Measurements from ENCODE around the gene ATP11A. TPM values are rescaled to one million over a fixed set of nuclear protein-coding genes. Genes with fewer than 3 reads are reported as not detected.

ATP11A gene
- total RNA-seq, 2 experiments from 2014 or later, result 42.1 to 50.7 TPM

- ATAC-seq, result no peak
- CTCF ChIA-PET, result no interaction called here
- H3K27ac Mint-ChIP-seq, result no peak overlapping the region
- no peaks in the 10 kb centered on the region for H3K4me1 Mint-ChIP-seq
- H3K36me3 Mint-ChIP-seq (ENCODE audit: low read depth), result no peaks in the 10 kb centered on the region
- H3K27me3 Mint-ChIP-seq, result peaks cover 16% of the 10 kb centered on the region
- H3K4me3 Mint-ChIP-seq, result no peak overlapping the region
- no peaks in the 10 kb centered on the region for H3K9me3 Mint-ChIP-seq (ENCODE audit: low read depth)
- intact Hi-C loops (cut with DNase I, micrococcal nuclease), result no loop called here
- DNase-seq, result no peak
- POLR2A ChIA-PET, result no interaction called here
Observed at GRCh38 chr13:112918746-112919145, 228.9 kb downstream of the ATP11A start.

DNA sequence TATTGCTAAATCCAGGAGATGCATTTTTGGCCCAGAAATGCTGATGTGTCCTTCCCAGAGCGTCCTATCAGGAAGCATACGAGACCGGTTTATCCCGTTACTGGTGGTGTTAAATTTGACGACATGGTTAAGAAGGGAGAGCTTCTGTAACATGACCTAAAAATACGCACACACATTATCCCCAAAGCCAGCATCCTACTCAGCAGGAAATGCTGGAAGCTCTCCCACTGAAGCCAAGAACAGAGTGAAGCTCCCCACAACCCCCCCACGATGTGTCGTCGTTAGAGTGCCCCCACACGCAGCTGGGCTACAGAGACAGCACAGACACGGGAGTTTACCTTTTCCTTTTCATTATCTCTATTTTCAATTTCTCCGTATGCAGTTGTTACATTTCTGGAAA, 234.1 kb downstream of the ATP11A start:
- Mint-ChIP-seq H3K27me3 (peaks cover 17% of the 10 kb centered on the region), H3K27ac (no peak overlapping the region), H3K4me3 (no peak overlapping the region), H3K4me1 (no peaks in the 10 kb centered on the region), H3K36me3 (ENCODE audit: low read depth) (no peaks in the 10 kb centered on the region), H3K9me3 (ENCODE audit: low read depth) (no peaks in the 10 kb centered on the region)
- POLR2A ChIA-PET, result no interaction called here
- CTCF ChIA-PET, result interaction anchor here (0.7 to 1.7 kb wide), 2 partner anchors 13 to 28 kb away, joined by 3 to 6 read pairs; no protein-coding TSS in a partner anchor
- DNase-seq (no peak), ATAC-seq (no peak)
- intact Hi-C loops (cut with DNase I, micrococcal nuclease), result no loop called here

GRCh38 chr13:112924365-112924764, 234.5 kb downstream of the ATP11A start:
- no peak overlapping the region for H3K27ac Mint-ChIP-seq
- CTCF ChIA-PET, result interaction anchor here (0.7 to 1.7 kb wide), 2 partner anchors 13 to 29 kb away, joined by 3 to 6 read pairs; no protein-coding TSS in a partner anchor
- no peaks in the 10 kb centered on the region for H3K4me1 Mint-ChIP-seq
- H3K36me3 Mint-ChIP-seq (ENCODE audit: low read depth), result no peaks in the 10 kb centered on the region
- POLR2A ChIA-PET, result no interaction called here
- ATAC-seq, result no peak
- no peaks in the 10 kb centered on the region for H3K9me3 Mint-ChIP-seq (ENCODE audit: low read depth)
- intact Hi-C loops (cut with DNase I, micrococcal nuclease), result no loop called here
- H3K27me3 Mint-ChIP-seq, result peaks cover 21% of the 10 kb centered on the region
- no peak overlapping the region for H3K4me3 Mint-ChIP-seq
- DNase-seq, result no peak

DNA sequence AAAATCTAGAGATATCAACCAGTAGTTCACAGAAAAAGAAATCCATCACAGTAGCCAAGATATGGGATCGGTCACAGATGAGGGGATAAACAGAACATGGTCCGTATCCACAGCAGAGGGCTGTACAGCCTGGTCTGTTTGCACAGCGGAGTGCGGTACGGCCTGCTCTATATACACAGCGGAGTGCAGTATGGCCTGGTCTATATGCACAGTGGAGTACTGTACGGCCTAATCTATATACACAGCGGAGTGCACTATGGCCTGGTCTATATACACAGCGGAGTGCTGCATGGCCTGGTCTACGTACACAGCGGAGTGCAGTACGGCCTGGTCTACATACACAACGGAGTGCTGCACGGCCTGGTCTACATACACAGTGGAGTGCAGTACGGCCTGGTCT, 236.2 kb downstream of the ATP11A start:
- Mint-ChIP-seq H3K9me3 (ENCODE audit: low read depth) (no peaks in the 10 kb centered on the region), H3K4me1 (no peaks in the 10 kb centered on the region), H3K36me3 (ENCODE audit: low read depth) (no peaks in the 10 kb centered on the region), H3K4me3 (no peak overlapping the region), H3K27ac (no peak overlapping the region), H3K27me3 (peaks cover 26% of the 10 kb centered on the region)
- intact Hi-C loops (cut with DNase I, micrococcal nuclease), result no loop called here
- ChIA-PET POLR2A (no interaction called here), CTCF (no interaction called here)
- no peak for DNase-seq
- no peak for ATAC-seq

- Mint-ChIP-seq H3K4me3 (no peak overlapping the region), H3K4me1 (no peaks in the 10 kb centered on the region), H3K27me3 (peaks cover 28% of the 10 kb centered on the region), H3K36me3 (ENCODE audit: low read depth) (no peaks in the 10 kb centered on the region), H3K9me3 (ENCODE audit: low read depth) (no peaks in the 10 kb centered on the region), H3K27ac (no peak overlapping the region)
- DNase-seq, result no peak
- no peak for ATAC-seq
- POLR2A ChIA-PET, result no interaction called here
- intact Hi-C loops (cut with DNase I, micrococcal nuclease), result no loop called here
- CTCF ChIA-PET, result interaction anchor here (0.8 kb wide), 1 partner anchor 186 kb away, joined by 3 read pairs; no protein-coding TSS in a partner anchor
Observed at GRCh38 chr13:112926993-112927392, 237.2 kb downstream of the ATP11A start.

DNA sequence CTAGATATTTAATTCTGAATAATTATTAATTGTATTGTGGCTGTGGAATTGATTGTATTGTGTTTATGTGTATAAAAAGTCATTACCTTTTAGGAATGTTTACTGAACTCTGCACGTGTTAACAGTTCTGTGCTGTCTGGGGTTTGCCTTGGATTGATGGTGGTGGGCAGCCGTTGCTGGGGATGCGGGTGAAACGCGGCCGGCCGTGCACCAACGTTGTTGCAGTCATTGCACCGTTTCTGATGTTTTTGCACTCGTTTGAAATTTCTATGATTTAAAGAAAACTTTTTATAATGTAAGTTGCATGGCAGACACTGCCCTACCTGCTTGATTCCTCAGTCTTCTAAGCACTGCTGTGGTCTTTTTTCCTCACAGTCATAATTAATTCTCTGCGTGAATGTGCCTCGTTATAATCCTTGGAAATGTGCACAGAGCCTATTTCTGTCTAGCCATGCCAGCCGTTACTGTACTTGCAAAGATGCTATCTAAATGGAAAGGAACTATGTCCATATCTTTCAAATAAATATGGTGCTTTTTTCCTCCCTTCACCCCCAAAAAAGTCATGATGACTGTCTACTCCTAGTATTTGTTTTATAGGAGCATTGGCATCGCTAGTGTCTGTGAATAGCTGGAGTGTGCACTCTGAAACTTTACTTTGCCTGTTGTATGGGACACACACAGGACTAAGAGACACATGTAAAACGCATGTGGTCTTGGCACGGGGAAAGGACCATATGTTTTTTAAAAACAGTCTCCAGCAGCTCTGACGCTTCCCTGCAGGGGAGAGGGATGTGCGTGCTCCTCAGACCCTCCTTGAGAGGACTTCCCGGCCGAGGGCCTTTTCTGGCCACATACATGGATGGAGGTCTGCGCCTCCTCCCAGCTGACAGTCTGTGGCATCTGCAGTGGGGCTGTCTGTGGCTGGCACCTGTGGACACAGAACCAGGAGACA, 238.5 kb downstream of the ATP11A start:
- Mint-ChIP-seq H3K27me3 (peaks cover 29% of the 10 kb centered on the region), H3K27ac (no peak overlapping the region), H3K36me3 (ENCODE audit: low read depth) (no peaks in the 10 kb centered on the region), H3K9me3 (ENCODE audit: low read depth) (no peaks in the 10 kb centered on the region), H3K4me1 (no peaks in the 10 kb centered on the region), H3K4me3 (no peak overlapping the region)
- ATAC-seq (no peak), DNase-seq (no peak)
- CTCF ChIA-PET, result no interaction called here
- POLR2A ChIA-PET, result no interaction called here
- intact Hi-C loops (cut with DNase I, micrococcal nuclease), result no loop called here

- Mint-ChIP-seq H3K4me1 (no peaks in the 10 kb centered on the region), H3K4me3 (no peak overlapping the region), H3K27me3 (peaks cover 27% of the 10 kb centered on the region), H3K9me3 (ENCODE audit: low read depth) (no peaks in the 10 kb centered on the region), H3K27ac (no peak overlapping the region), H3K36me3 (ENCODE audit: low read depth) (no peaks in the 10 kb centered on the region)
- intact Hi-C loops (cut with DNase I, micrococcal nuclease), result no loop called here
- DNase-seq (no peak), ATAC-seq (no peak)
- ChIA-PET CTCF (no interaction called here), POLR2A (no interaction called here)
Observed at GRCh38 chr13:112928972-112929782, 239.3 kb downstream of the ATP11A start.

GRCh38 chr13:112929783-112930055, 239.9 kb downstream of the ATP11A start:
- DNase-seq, result no peak
- intact Hi-C loops (cut with DNase I, micrococcal nuclease), result no loop called here
- ChIA-PET POLR2A (no interaction called here), CTCF (no interaction called here)
- Mint-ChIP-seq H3K27ac (no peak overlapping the region), H3K4me1 (no peaks in the 10 kb centered on the region), H3K36me3 (ENCODE audit: low read depth) (no peaks in the 10 kb centered on the region), H3K4me3 (no peak overlapping the region), H3K9me3 (ENCODE audit: low read depth) (no peaks in the 10 kb centered on the region), H3K27me3 (peaks cover 27% of the 10 kb centered on the region)
- no peak for ATAC-seq

GRCh38 chr13:112930192-112930591, 240.4 kb downstream of the ATP11A start:
- ChIA-PET CTCF (no interaction called here), POLR2A (no interaction called here)
- H3K27me3 Mint-ChIP-seq, result peaks cover 30% of the 10 kb centered on the region
- H3K36me3 Mint-ChIP-seq (ENCODE audit: low read depth), result no peaks in the 10 kb centered on the region
- no peaks in the 10 kb centered on the region for H3K4me1 Mint-ChIP-seq
- H3K9me3 Mint-ChIP-seq (ENCODE audit: low read depth), result no peaks in the 10 kb centered on the region
- ATAC-seq (no peak), DNase-seq (no peak)
- no peak overlapping the region for H3K27ac Mint-ChIP-seq
- intact Hi-C loops (cut with DNase I, micrococcal nuclease), result no loop called here
- H3K4me3 Mint-ChIP-seq, result no peak overlapping the region

DNA sequence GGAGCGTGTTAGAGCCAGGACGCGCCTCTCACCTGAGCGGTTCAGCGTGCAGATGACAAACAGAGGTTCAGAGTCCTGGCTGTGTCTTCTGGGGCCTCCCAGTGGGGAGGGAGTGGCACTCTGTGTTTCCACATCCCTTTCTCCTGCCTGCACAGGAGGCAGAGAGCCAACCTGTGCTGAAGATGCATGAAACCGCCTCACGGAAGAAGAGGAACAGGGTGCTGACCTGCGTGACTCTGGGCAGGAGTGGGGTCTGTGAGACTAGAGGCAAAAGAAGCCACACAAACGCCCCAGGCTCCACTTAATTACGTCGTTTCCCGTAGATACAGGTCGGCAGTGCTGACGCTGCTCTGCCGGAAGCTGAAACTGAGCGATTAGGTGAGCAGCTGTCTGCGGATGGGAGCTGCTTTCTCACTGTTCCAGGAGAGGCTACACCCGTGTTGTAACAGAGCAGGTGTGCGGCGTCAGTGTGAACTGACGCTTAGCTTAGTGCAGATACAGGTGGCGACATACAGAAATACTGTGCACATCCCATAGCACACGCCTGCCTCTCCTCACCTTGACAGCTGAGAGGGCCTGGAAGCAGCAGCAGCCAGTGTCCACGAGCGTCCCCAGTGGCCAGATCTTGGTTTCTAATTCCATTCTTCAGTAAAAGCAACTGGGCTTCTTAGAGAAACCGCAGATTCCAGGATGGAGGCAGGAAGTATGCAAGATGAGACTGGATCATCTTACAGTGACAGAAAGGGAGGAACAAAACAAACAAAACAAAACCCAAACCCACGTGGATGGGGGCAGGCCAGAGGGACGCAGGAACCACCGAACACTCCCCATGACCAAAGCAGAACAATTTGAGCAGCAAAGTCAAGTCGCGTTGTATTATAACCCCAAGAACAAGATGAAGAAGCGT, 241.4 kb downstream of the ATP11A start:
- intact Hi-C loops (cut with DNase I, micrococcal nuclease), result no loop called here
- Mint-ChIP-seq H3K27me3 (peaks cover 32% of the 10 kb centered on the region), H3K4me3 (no peak overlapping the region), H3K27ac (no peak overlapping the region), H3K4me1 (no peaks in the 10 kb centered on the region), H3K9me3 (ENCODE audit: low read depth) (no peaks in the 10 kb centered on the region), H3K36me3 (ENCODE audit: low read depth) (no peaks in the 10 kb centered on the region)
- ATAC-seq (no peak), DNase-seq (no peak)
- POLR2A ChIA-PET, result no interaction called here
- CTCF ChIA-PET, result interaction anchor here (0.6 kb wide), 2 partner anchors 39 to 117 kb away, joined by 3 read pairs; no protein-coding TSS in a partner anchor

GRCh38 chr13:112932971-112933370, 243.1 kb downstream of the ATP11A start:
- POLR2A ChIA-PET, result no interaction called here
- ATAC-seq (no peak), DNase-seq (no peak)
- intact Hi-C loops (cut with DNase I, micrococcal nuclease), result no loop called here
- no peak overlapping the region for H3K27ac Mint-ChIP-seq
- H3K27me3 Mint-ChIP-seq, result peaks cover 33% of the 10 kb centered on the region
- H3K4me1 Mint-ChIP-seq, result no peaks in the 10 kb centered on the region
- H3K4me3 Mint-ChIP-seq, result no peak overlapping the region
- no peaks in the 10 kb centered on the region for H3K36me3 Mint-ChIP-seq (ENCODE audit: low read depth)
- H3K9me3 Mint-ChIP-seq (ENCODE audit: low read depth), result peaks cover 3% of the 10 kb centered on the region
- CTCF ChIA-PET, result no interaction called here

Measured in activated CD4-positive, alpha-beta T cell treated with anti-CD3 and anti-CD28 coated beads for 36 hours (primary cell).